Vagina (tissue), 2 donors: Measurements from ENCODE around the gene EPC1.

Experiments
- POLR2A ChIP-seq, 2 donors: fragments of 450-650 bp; IDR thresholded peaks; one replicate each; pipeline ENCODE4 v1.6.1; 2017; ENCODE audit warnings: antibody characterized with exemption in 2 of 2, mild to moderate bottlenecking in 2 of 2, moderate library complexity in 2 of 2
- POLR2AphosphoS5 ChIP-seq, 2 donors: sonication (generic); formaldehyde crosslinking; IDR thresholded peaks; one replicate each; pipeline ENCODE4 v1.9.0; 2017; ENCODE audit warnings: antibody characterized with exemption in 2 of 2, mild to moderate bottlenecking in 2 of 2, low read depth in 1 of 2; ENCODE audit not compliant: insufficient read depth in 1 of 2
- TF ChIP-seq, protein P1 (sequence below), 3 experiments: fragments of 450-650 bp in 2 of 3; fragments of 200-600 bp in 1 of 3; sonication (generic) in 1 of 3; IDR thresholded peaks; one replicate each; pipeline ENCODE4 v1.5.1; 2017 to 2019; ENCODE audit warnings: antibody characterized with exemption in 3 of 3, mild to moderate bottlenecking in 2 of 3, moderate library complexity in 2 of 3

DNA sequence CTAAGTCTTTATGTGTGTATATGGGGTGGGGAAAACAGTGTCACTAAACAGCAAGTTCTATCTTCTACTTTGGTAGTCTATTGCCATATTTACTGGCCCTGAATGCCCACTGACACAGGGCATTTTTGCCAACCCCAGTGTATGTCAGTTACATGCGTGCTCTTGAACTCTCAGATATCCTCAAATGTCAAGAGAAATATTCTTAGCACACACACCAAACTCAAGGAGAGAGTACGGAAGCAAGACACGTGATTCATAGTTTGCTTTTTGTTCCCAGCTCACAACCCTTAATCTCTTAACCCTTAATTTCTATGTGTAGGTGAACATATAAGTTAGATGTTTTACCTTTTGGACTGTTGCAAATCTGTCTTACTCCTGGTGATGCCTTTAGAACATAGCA, 39.3 kb downstream of the EPC1 start:
- TF ChIP-seq, protein P1, sequence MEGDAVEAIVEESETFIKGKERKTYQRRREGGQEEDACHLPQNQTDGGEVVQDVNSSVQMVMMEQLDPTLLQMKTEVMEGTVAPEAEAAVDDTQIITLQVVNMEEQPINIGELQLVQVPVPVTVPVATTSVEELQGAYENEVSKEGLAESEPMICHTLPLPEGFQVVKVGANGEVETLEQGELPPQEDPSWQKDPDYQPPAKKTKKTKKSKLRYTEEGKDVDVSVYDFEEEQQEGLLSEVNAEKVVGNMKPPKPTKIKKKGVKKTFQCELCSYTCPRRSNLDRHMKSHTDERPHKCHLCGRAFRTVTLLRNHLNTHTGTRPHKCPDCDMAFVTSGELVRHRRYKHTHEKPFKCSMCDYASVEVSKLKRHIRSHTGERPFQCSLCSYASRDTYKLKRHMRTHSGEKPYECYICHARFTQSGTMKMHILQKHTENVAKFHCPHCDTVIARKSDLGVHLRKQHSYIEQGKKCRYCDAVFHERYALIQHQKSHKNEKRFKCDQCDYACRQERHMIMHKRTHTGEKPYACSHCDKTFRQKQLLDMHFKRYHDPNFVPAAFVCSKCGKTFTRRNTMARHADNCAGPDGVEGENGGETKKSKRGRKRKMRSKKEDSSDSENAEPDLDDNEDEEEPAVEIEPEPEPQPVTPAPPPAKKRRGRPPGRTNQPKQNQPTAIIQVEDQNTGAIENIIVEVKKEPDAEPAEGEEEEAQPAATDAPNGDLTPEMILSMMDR (IDR thresholded peaks at IDR 0.05), result no peak
- TF ChIP-seq POLR2AphosphoS5 (IDR thresholded peaks at IDR 0.05; ENCODE audit: insufficient read depth in 1 of 2, low read depth in 1 of 2), result no peak
- TF ChIP-seq POLR2A (IDR thresholded peaks at IDR 0.05), result no peak
